Aorta (tissue), 5 donors: Measurements from ENCODE around the gene RAD18. TPM values are rescaled to one million over a fixed set of nuclear protein-coding genes. Genes with fewer than 3 reads are reported as not detected.

ENCODE experiments used
- ATAC-seq: fragments of 200-7000 bp; cut with Tn5 transposase; one replicate; pipeline ENCODE4 v1.9.1; 2022; ENCODE audit warnings: moderate library complexity; ENCODE audit not compliant: low FRiP score
- DNase-seq, 2 donors: peaks; one replicate each; pipeline ENCODE4 v3.0.0-alpha.2; 2020
- H3K27ac ChIP-seq, 2 donors: one replicate each; pipeline ENCODE4 v1.5.1; 2013; ENCODE audit warnings: low read length in 2 of 2, mild to moderate bottlenecking in 2 of 2, moderate library complexity in 2 of 2, control low read depth in 1 of 2, inconsistent platforms in 1 of 2, low read depth in 1 of 2
- H3K27me3 ChIP-seq, 2 donors: one replicate each; pipeline ENCODE4 v1.6.1; 2013; ENCODE audit warnings: control low read depth in 1 of 2, low read length in 1 of 2, mild to moderate bottlenecking in 1 of 2, moderate library complexity in 1 of 2; ENCODE audit not compliant: insufficient read depth in 2 of 2, control insufficient read depth in 1 of 2
- H3K36me3 ChIP-seq, 2 donors: one replicate each; pipeline ENCODE4 v1.6.1; 2013; ENCODE audit warnings: control low read depth in 1 of 2, low read length in 1 of 2, mild to moderate bottlenecking in 1 of 2; ENCODE audit not compliant: insufficient read depth in 2 of 2, control insufficient read depth in 1 of 2
- H3K4me1 ChIP-seq, 2 donors: one replicate each; pipeline ENCODE4 v1.6.1; 2013; ENCODE audit warnings: low read length in 2 of 2, control low read depth in 1 of 2, mild to moderate bottlenecking in 1 of 2, moderate library complexity in 1 of 2; ENCODE audit not compliant: insufficient read depth in 2 of 2, control insufficient read depth in 1 of 2
- H3K4me3 ChIP-seq, 2 donors: one replicate each; pipeline ENCODE4 v1.5.1; 2013; ENCODE audit warnings: low read length in 2 of 2, control low read depth in 1 of 2, mild to moderate bottlenecking in 1 of 2
- H3K9me3 ChIP-seq: one replicate; pipeline ENCODE4 v1.6.1; 2013; ENCODE audit warnings: mild to moderate bottlenecking, low read length; ENCODE audit not compliant: control insufficient read depth
- WGBS, 2 donors: extraction: QIAGEN DNeasy Blood & Tissue Kit; methylation state at CpG; one replicate each; pipeline ENCODE4 v1.1.7; 2013; 5-methylcytosine and 5-hydroxymethylcytosine counted together
- intact Hi-C, 2 donors: fragments of 100-400 bp; cut with DNase I; formaldehyde crosslinking; loops; one replicate each; pipeline versions ENCODE4 v1.14.2 to v1.15.0; 2022
- long read RNA-seq, 2 donors: library from polyadenylated mRNA; unstranded; transcript quantifications; one replicate each; pipeline ENCODE4 v2.0.0, GENCODE V29; 2020 to 2021
- polyA plus RNA-seq, 2 donors: library from polyadenylated mRNA; stranded (reverse); fragments of 200-250 nt; gene quantifications; one replicate each; pipeline ENCODE4 v1.2.3, GENCODE V29; 2013
- total RNA-seq, 2 donors: library from RNA; stranded (reverse); fragmentation: NEBNext Ultra II Directional; extraction: Animal tissue kit (Norgen Biotek cat#: 25700); gene quantifications; one replicate each; pipeline ENCODE4 v1.2.1, GENCODE V29; 2021
- donor health status: healthy with polysubstance abuse.
- donor health status: Bipolar disorder and iron deficiency.
- donor health status: DM: no; HTN: no; CAD: no.
- donor health status: DM: no; HTN: no; CAD: no.
- donor health status: DM: yes; HTN: yes; CAD: no.

The RAD18 gene, protein sequence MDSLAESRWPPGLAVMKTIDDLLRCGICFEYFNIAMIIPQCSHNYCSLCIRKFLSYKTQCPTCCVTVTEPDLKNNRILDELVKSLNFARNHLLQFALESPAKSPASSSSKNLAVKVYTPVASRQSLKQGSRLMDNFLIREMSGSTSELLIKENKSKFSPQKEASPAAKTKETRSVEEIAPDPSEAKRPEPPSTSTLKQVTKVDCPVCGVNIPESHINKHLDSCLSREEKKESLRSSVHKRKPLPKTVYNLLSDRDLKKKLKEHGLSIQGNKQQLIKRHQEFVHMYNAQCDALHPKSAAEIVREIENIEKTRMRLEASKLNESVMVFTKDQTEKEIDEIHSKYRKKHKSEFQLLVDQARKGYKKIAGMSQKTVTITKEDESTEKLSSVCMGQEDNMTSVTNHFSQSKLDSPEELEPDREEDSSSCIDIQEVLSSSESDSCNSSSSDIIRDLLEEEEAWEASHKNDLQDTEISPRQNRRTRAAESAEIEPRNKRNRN
- total RNA-seq (10 to 100 TPM in 1 of 2 donors, 1 to 10 TPM in 1; 7.1 to 12.1 TPM), polyA plus RNA-seq (1 to 10 TPM; 2.5 to 2.9 TPM)
- long read RNA-seq, donor 1, full-length matches to known transcripts: 5 of 6 reads
- long read RNA-seq, donor 1, partial matches to known transcripts: 0 of 6 reads
- long read RNA-seq, donor 1, other reads (novel, unspliced or antisense): 1 of 6 reads
- long read RNA-seq, donor 2, full-length matches to known transcripts: 3 of 4 reads
- long read RNA-seq, donor 2, partial matches to known transcripts: 0 of 4 reads
- long read RNA-seq, donor 2, other reads (novel, unspliced or antisense): 1 of 4 reads

DNA sequence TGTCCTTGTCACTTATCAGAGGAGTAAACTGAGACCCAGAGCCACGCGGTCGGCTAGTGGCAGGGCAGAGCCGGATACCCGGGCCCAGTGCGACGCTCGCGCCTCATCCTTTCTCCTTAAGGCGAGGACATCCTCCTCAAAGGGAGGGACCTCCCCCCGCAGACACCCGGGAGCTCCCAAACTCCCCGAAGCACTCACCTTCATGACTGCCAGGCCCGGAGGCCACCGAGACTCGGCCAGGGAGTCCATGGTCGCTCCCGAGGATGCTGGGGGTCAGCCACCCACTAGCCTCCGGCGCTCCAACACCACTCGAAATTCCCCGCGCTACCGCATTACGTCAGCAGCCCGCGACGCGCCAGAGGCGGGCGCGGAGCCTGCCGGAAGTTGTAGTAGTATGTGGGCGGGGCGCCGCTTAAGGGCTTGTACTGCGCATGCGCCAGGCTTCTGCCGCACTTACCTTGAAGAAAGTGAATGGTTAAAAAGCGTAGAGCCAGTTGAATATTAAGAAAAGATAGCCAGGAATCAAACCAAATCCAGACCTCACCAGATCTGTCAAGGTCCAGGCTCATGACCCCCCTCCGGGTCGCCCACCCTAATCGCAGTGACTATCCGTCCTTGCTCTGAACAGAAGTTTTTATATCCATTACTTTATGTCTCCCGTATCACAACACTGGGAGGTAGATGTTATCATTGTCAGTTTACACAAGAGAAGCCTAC lies at the start of gene RAD18:
RAD18 (minus strand) TSS at position 336 of the 717 bp plus-strand sequence; CDS start at position 249, 87 bp downstream.
- Histone ChIP-seq H3K27ac (peak within 1 kb of the TSS in 1 of 2 donors; percentile 55), H3K27me3 (no peaks in the 10 kb centered on the region), H3K4me3 (peak within 1 kb of the TSS; percentile 63 to 86), H3K9me3 (no peaks in the 10 kb centered on the region), H3K4me1 (peaks cover 0 to 4% of the 10 kb centered on the region in 2 donors), H3K36me3 (no peaks in the 10 kb centered on the region)
- ATAC-seq (peak; percentile 98), DNase-seq (peak; percentile 93 to 97)
- intact Hi-C loops: no loop called here
- WGBS, 2 donors: 0 to 2% methylated on average over 42 to 45 of the region's 45 CpGs

DNA sequence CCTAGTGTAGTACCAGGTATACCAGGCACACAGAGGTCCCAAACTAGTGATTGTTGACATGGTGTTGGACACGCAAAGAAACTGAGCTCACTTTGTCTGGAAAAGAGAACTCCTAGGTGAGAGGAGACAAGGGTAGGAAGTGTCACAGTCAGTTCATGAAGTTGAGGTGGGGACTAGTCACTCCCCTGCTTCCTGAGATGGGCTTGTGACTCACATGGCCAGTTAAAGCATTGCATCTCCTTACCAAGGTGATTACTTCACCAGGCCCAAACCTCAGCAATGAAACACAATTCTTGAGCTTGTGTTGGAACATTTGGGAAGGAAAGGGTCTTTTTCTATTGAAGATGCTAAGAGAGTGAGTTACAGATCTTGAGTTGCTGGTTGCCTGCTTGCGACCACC lies 49.2 kb upstream of the RAD18 start:
- ATAC-seq (no peak), DNase-seq (no peak)
- WGBS, 2 donors: 98% methylated on average over 2 of the region's 2 CpGs
- H3K9me3 ChIP-seq: no peaks in the 10 kb centered on the region
- H3K36me3 ChIP-seq: no peaks in the 10 kb centered on the region
- H3K4me1 ChIP-seq: no peaks in the 10 kb centered on the region
- no peak overlapping the region for H3K27ac ChIP-seq
- H3K4me3 ChIP-seq: no peak overlapping the region
- H3K27me3 ChIP-seq: no peaks in the 10 kb centered on the region
- intact Hi-C loops: no loop called here

DNA sequence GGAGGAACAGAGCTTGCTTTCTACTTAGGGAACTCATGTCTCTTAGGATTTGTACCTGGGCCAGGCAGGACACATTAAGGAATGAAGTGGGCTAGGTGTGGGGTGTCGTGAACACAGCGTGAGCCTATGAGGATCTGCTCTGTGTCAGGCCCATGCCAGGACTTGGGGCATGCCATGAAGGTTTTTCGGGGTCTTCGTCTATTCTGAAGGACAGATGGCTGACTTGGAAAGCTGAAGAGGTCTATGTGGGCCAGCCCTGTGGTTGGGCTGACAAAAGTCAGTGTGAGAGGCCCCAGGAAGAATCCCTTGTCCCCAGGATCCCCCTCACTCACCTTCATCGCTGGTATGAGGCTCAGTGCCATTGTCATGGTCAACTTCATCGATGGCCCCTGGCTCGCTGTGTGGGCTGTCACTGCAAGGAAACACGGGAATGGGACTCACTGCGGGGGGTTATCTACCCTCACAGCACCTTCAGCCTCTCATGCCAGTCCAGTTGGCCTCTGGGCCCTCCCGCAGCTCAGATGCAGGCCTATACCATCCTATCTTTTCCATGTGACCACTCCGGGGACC lies 46.8 kb upstream of the RAD18 start:
- Histone ChIP-seq H3K4me3 (no peak overlapping the region), H3K27me3 (no peaks in the 10 kb centered on the region), H3K9me3 (no peaks in the 10 kb centered on the region), H3K27ac (no peak overlapping the region), H3K4me1 (no peaks in the 10 kb centered on the region), H3K36me3 (no peaks in the 10 kb centered on the region)
- intact Hi-C loops: no loop called here
- DNase-seq (no peak), ATAC-seq (no peak)
- WGBS, 2 donors: 95 to 98% methylated on average over 11 of the region's 11 CpGs

DNA sequence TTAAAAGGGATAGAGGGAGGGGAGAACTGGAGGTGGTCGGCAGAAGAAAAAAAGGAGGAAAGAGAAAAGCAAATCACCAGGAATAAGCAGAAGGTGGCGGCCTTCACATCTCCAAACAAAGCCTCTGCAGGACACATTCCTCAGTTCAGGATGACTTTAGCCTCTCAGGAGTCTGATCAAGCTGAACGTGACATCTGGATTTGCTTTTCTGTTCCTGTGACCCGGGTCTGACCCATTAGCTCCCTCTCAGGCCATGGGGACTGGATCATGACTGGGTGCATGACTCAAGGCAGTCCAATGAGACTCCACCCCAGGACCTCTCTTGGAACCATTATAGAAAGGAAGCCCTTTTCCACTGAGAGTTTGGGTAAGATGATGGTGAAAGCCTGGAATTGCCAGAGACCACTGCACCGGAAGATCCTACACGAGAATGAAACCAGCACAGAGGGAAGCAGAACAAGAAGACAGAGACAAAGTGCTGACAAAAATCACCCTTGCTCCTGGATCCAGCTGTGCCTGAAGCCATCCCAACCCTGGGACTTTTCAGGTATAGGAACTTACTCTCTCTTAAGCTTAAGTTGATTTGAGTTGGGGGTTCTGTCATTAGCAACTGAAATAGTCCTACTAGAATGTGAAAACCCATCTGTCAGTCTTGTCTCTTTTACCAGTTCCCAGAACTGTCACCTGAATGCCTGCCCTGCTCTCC lies 45.4 kb upstream of the RAD18 start:
- DNase-seq (no peak), ATAC-seq (no peak)
- Histone ChIP-seq H3K4me3 (no peak overlapping the region), H3K27ac (no peak overlapping the region), H3K27me3 (no peaks in the 10 kb centered on the region), H3K9me3 (no peaks in the 10 kb centered on the region), H3K4me1 (no peaks in the 10 kb centered on the region), H3K36me3 (no peaks in the 10 kb centered on the region)
- intact Hi-C loops: no loop called here
- 67 to 71% methylated on average over 6 of the region's 6 CpGs for WGBS, 2 donors

DNA sequence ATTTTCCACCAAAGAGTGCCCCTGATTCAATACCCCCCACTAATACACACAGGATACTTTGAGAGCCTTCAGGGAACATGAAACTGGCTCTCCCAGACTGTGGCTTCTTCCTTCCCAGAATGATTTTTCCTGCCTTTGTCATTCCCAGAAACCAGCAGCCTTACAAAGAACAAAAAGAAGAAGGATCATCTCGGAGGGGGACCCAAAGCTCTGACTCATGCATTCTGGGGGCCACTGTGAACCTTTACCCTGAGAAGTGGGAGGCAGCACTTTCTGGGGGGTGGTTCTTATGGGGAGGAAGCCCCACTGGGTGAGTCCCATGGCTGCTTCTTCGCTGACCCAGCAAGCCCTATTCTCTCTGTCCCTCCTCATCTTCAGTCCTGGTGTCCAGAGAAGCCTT lies 44.7 kb upstream of the RAD18 start:
- intact Hi-C loops: no loop called here
- DNase-seq (no peak), ATAC-seq (no peak)
- no peaks in the 10 kb centered on the region for H3K4me1 ChIP-seq
- H3K27ac ChIP-seq: no peak overlapping the region
- H3K27me3 ChIP-seq: no peaks in the 10 kb centered on the region
- no peak overlapping the region for H3K4me3 ChIP-seq
- H3K9me3 ChIP-seq: no peaks in the 10 kb centered on the region
- 87 to 91% methylated on average over 2 of the region's 2 CpGs for WGBS, 2 donors
- no peaks in the 10 kb centered on the region for H3K36me3 ChIP-seq

DNA sequence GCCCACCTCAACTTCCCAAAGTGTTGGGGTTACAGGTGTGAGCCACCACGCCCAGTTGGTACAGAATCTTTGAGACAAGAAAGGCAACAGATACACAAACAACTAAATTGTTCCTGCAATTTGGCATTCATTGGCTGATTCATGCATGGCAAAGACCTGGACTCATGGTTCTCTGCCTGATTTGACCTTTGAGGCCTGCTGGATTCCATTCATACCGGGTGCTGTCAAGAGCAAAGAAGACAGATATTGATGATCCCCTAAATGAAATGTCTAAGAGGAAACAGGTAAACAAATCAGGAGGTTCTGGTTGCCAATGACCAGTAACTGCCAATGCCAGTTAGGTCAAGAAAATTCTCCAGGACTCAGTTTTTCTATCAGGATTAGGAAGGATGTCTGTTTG lies 43.9 kb upstream of the RAD18 start:
- intact Hi-C loops: no loop called here
- H3K9me3 ChIP-seq: no peaks in the 10 kb centered on the region
- H3K27me3 ChIP-seq: no peaks in the 10 kb centered on the region
- H3K4me1 ChIP-seq: no peaks in the 10 kb centered on the region
- DNase-seq: no peak
- H3K4me3 ChIP-seq: no peak overlapping the region
- no peaks in the 10 kb centered on the region for H3K36me3 ChIP-seq
- no peak overlapping the region for H3K27ac ChIP-seq
- WGBS, 2 donors: 84 to 95% methylated on average over 2 of the region's 2 CpGs
- ATAC-seq: no peak

DNA sequence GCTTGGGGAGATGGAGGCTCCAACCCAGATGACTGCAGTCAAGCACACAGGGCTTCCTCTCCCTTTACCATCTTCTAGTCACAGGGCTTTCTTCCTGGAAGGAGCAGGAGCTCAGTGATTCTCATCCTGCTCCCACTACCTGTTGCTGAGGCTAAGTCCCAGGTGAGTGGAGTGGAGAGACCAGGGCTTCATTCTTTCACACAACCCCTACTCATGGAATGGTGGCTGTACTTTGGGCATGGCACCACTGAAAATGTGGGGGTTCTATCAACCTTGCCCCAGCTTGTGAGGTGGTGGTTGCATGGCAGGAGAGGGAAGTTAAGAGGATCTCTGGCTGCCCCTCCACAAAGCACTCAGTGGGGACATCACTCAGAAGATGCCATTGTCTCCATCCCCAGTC lies 36.8 kb upstream of the RAD18 start:
- Histone ChIP-seq H3K27ac (no peak overlapping the region), H3K4me1 (no peaks in the 10 kb centered on the region), H3K4me3 (no peak overlapping the region), H3K9me3 (no peaks in the 10 kb centered on the region), H3K27me3 (no peaks in the 10 kb centered on the region), H3K36me3 (no peaks in the 10 kb centered on the region)
- intact Hi-C loops: no loop called here
- no peak for DNase-seq
- ATAC-seq: no peak

DNA sequence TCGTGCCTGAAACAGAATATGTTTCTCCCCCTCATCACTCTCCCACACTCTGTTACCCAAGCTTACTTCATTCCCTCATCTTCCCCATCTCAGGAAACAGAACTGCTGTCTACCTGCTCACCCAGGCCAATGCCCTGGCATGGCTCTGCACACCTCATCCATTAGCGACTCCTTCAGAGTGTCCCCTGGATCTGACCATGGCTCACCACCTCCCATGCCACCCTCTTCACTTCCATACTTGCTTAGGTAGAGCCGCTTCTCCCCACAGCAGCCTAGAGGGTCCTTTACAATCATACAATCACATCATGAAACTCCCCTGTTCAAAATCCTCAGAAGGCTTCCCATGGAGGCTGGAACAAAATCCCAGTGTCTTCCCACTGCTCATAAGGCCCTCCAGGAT lies 33.9 kb upstream of the RAD18 start:
- H3K4me3 ChIP-seq: no peak overlapping the region
- no peaks in the 10 kb centered on the region for H3K27me3 ChIP-seq
- no peaks in the 10 kb centered on the region for H3K9me3 ChIP-seq
- WGBS, 2 donors: 66 to 73% methylated on average over 3 of the region's 3 CpGs
- ATAC-seq (no peak), DNase-seq (no peak)
- no peaks in the 10 kb centered on the region for H3K4me1 ChIP-seq
- intact Hi-C loops: no loop called here
- no peak overlapping the region for H3K27ac ChIP-seq
- H3K36me3 ChIP-seq: no peaks in the 10 kb centered on the region
